GM19438 (cell line): ENCODE results near the gene PCBP3.

Source experiments
- ATAC-seq: cut with Tn5 transposase; IDR thresholded peaks from one replicate; pipeline ENCODE4 v1.9.1; 2021; ENCODE audit warnings: low read depth; ENCODE audit not compliant: unreplicated experiment

The PCBP3 gene

GRCh38 chr21:45868086-45868485, 224.6 kb downstream of the PCBP3 start:
- no peak for ATAC-seq

- ATAC-seq = no peak
Measured at GRCh38 chr21:45868488-45868887, 225.0 kb downstream of the PCBP3 start.

- no peak for ATAC-seq
Measured at GRCh38 chr21:45869121-45870007, 225.8 kb downstream of the PCBP3 start.

- ATAC-seq = no peak
Measured at GRCh38 chr21:45870421-45870820, 226.9 kb downstream of the PCBP3 start.

GRCh38 chr21:45870851-45871615, 227.5 kb downstream of the PCBP3 start:
- ATAC-seq = no peak

- ATAC-seq = no peak
Measured at GRCh38 chr21:45871616-45872236, 228.2 kb downstream of the PCBP3 start.

GRCh38 chr21:45872471-45872870, 228.9 kb downstream of the PCBP3 start:
- no peak for ATAC-seq

GRCh38 chr21:45872902-45873301, 229.4 kb downstream of the PCBP3 start:
- ATAC-seq = no peak

- no peak for ATAC-seq
Measured at GRCh38 chr21:45873418-45873817, 229.9 kb downstream of the PCBP3 start.

GRCh38 chr21:45873866-45874265, 230.3 kb downstream of the PCBP3 start:
- ATAC-seq = no peak

- no peak for ATAC-seq
Measured at GRCh38 chr21:45874716-45875415, 231.3 kb downstream of the PCBP3 start.

- ATAC-seq = no peak
Measured at GRCh38 chr21:45875416-45875760, 231.9 kb downstream of the PCBP3 start.

- no peak for ATAC-seq
Measured at GRCh38 chr21:45875881-45876280, 232.4 kb downstream of the PCBP3 start.

GRCh38 chr21:45876381-45877170, 233.1 kb downstream of the PCBP3 start:
- no peak for ATAC-seq

GRCh38 chr21:45877171-45877438, 233.6 kb downstream of the PCBP3 start:
- ATAC-seq = no peak

- ATAC-seq = no peak
Measured at GRCh38 chr21:45877821-45878469, 234.4 kb downstream of the PCBP3 start.

GRCh38 chr21:45880097-45881068, 236.9 kb downstream of the PCBP3 start:
- no peak for ATAC-seq

- no peak for ATAC-seq
Measured at GRCh38 chr21:45882645-45883044, 239.1 kb downstream of the PCBP3 start.

- ATAC-seq = no peak
Measured at GRCh38 chr21:45883090-45883489, 239.6 kb downstream of the PCBP3 start.
